C4-2B (cell line): ENCODE results near the gene NME2.

Experiments
- ZFX ChIP-seq: fragments of 450-650 bp; IDR thresholded peaks from 2 replicates; pipeline ENCODE4 v1.6.1; 2017
- TF ChIP-seq, protein P1 (sequence below): fragments of 450-650 bp; conservative IDR thresholded peaks from 2 replicates; pipeline ENCODE4 v1.5.1; 2017; ENCODE audit warnings: mild to moderate bottlenecking

DNA sequence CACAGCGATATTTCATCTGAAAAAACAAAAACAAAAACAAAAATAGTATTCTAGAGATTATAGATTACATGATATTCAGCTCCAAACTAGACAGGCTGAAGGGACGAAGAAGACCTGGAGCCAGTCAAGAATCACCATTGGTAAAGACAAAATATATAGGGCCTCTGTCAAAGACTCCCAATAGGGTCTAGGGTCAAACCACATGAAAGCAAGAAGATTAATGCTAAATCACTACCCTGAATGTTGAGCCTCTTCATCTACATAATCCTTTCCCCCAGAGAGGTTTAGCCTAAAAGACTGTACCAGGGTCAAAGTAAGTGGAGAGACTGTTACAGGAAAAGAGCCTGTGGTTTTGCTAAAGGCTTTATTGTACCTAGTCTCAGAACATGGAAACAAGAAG is 23.6 kb upstream of the NME2 start:
- TF ChIP-seq, protein P1, sequence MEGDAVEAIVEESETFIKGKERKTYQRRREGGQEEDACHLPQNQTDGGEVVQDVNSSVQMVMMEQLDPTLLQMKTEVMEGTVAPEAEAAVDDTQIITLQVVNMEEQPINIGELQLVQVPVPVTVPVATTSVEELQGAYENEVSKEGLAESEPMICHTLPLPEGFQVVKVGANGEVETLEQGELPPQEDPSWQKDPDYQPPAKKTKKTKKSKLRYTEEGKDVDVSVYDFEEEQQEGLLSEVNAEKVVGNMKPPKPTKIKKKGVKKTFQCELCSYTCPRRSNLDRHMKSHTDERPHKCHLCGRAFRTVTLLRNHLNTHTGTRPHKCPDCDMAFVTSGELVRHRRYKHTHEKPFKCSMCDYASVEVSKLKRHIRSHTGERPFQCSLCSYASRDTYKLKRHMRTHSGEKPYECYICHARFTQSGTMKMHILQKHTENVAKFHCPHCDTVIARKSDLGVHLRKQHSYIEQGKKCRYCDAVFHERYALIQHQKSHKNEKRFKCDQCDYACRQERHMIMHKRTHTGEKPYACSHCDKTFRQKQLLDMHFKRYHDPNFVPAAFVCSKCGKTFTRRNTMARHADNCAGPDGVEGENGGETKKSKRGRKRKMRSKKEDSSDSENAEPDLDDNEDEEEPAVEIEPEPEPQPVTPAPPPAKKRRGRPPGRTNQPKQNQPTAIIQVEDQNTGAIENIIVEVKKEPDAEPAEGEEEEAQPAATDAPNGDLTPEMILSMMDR: no peak
- no peak for TF ChIP-seq ZFX
